AG09309 (cell line): ENCODE measurements around the gene FBXO31.
"Not testable (repeated sequence)": the region's sequence is repeated elsewhere in the genome, so short reads cannot be mapped to it uniquely, and the experiment has no call there.

Experiments
- DNase-seq: peaks from one replicate; pipeline ENCODE4 v3.0.0-alpha.2; 2010; ENCODE audit warnings: low read depth
- H3K4me3 ChIP-seq: 2 replicates; pipeline ENCODE4 v1.5.1; 2011; ENCODE audit warnings: mild to moderate bottlenecking, low read depth, low read length, moderate library complexity; ENCODE audit not compliant: control insufficient read depth
- CTCF ChIP-seq: IDR thresholded peaks from 2 replicates; pipeline ENCODE4 v1.5.1; 2011; ENCODE audit warnings: mild to moderate bottlenecking, low read depth, low read length, inconsistent platforms; ENCODE audit not compliant: insufficient read depth, control insufficient read depth; ENCODE audit errors: missing control alignments

The FBXO31 gene

GRCh38 chr16:87391950-87392820 lies 8.6 kb upstream of the FBXO31 start, which contains the start of gene MAP1LC3B:
TSS of gene MAP1LC3B (plus strand) at chr16:87392336. CDS start at chr16:87392428, 92 bp downstream.
- DNase-seq: peak; percentile 81
- peak within 1 kb of the TSS; percentile 73 for H3K4me3 ChIP-seq
- no peak for TF ChIP-seq CTCF

GRCh38 chr16:87391324-87391949 lies 7.9 kb upstream of the FBXO31 start:
- H3K4me3 ChIP-seq: peak overlapping the region; percentile 57
- DNase-seq: no peak
- no peak for TF ChIP-seq CTCF

GRCh38 chr16:87390641-87391323 lies 7.2 kb upstream of the FBXO31 start:
- H3K4me3 ChIP-seq: no peak overlapping the region
- no peak for TF ChIP-seq CTCF
- no peak for DNase-seq

GRCh38 chr16:87389914-87390313 lies 6.3 kb upstream of the FBXO31 start:
- not testable (repeated sequence) for H3K4me3 ChIP-seq

GRCh38 chr16:87389245-87389644 lies 5.7 kb upstream of the FBXO31 start:
- H3K4me3 ChIP-seq: no peak overlapping the region
- no peak for DNase-seq
- no peak for TF ChIP-seq CTCF

More at GRCh38 chr16:87389914-87390313, 6.3 kb upstream of the FBXO31 start:
- DNase-seq: not testable (repeated sequence)

GRCh38 chr16:87388818-87389134 lies 5.2 kb upstream of the FBXO31 start:
- TF ChIP-seq CTCF: no peak
- DNase-seq: no peak
- no peak overlapping the region for H3K4me3 ChIP-seq
